DOHH2 (cell line): ENCODE results near the gene RABL6.

Experiments
- H3F3A ChIP-seq: fragments of 200-600 bp; sonication (generic), shearing (Covaris generic); 2 replicates; pipeline ENCODE4 v1.6.0; 2016; ENCODE audit warnings: antibody characterized with exemption, mild to moderate bottlenecking; ENCODE audit not compliant: control insufficient read depth, insufficient read depth
- H3K27ac ChIP-seq: fragments of 200-600 bp; sonication (generic); 2 replicates; pipeline ENCODE4 v1.5.1; 2014; ENCODE audit warnings: low read depth, mild to moderate bottlenecking, low read length, moderate library complexity
- H3K27me3 ChIP-seq: fragments of 200-600 bp; sonication (generic); 2 replicates; pipeline ENCODE4 v1.6.1; 2014; ENCODE audit warnings: mild to moderate bottlenecking, low read length, mixed read lengths; ENCODE audit not compliant: control insufficient read depth
- H3K36me3 ChIP-seq: fragments of 200-600 bp; sonication (generic); 2 replicates; pipeline ENCODE4 v1.6.1; 2014; ENCODE audit warnings: mild to moderate bottlenecking, low read length, moderate library complexity, mixed read lengths; ENCODE audit not compliant: control insufficient read depth
- H3K4me1 ChIP-seq: fragments of 200-600 bp; sonication (generic); 2 replicates; pipeline ENCODE4 v1.6.1; 2014; ENCODE audit warnings: mild to moderate bottlenecking, low read length, mixed read lengths; ENCODE audit not compliant: control insufficient read depth
- H3K4me2 ChIP-seq: fragments of 200-600 bp; sonication (generic); 2 replicates; pipeline ENCODE4 v1.6.0; 2014; ENCODE audit warnings: mild to moderate bottlenecking, low read length, moderate library complexity
- H3K4me3 ChIP-seq: fragments of 200-600 bp; sonication (generic); 2 replicates; pipeline ENCODE4 v1.5.1; 2014; ENCODE audit warnings: mild to moderate bottlenecking, low read length, mixed read lengths
- H3K79me2 ChIP-seq: fragments of 200-600 bp; sonication (generic); 2 replicates; pipeline ENCODE4 v1.6.1; 2014; ENCODE audit warnings: mild to moderate bottlenecking, low read length, mixed read lengths; ENCODE audit not compliant: control insufficient read depth
- H3K9me2 ChIP-seq: fragments of 200-600 bp; sonication (generic); replicated peaks from 2 replicates; pipeline ENCODE4 v1.6.1; 2014; ENCODE audit warnings: mild to moderate bottlenecking, low read length, mixed read lengths; ENCODE audit not compliant: control insufficient read depth
- H3K9me3 ChIP-seq: fragments of 200-600 bp; sonication (generic); 2 replicates; pipeline ENCODE4 v1.6.1; 2014; ENCODE audit warnings: antibody characterized with exemption, low read length, mixed read lengths; ENCODE audit not compliant: control insufficient read depth, insufficient read depth
- H4K20me1 ChIP-seq: fragments of 200-600 bp; sonication (generic); 2 replicates; pipeline ENCODE4 v1.6.0; 2014; ENCODE audit warnings: low read depth, mild to moderate bottlenecking, antibody characterized with exemption, low read length, moderate library complexity; ENCODE audit not compliant: control insufficient read depth, insufficient read depth
- EZH2phosphoT487 ChIP-seq: fragments of 200-600 bp; sonication (generic); IDR thresholded peaks from 2 replicates; pipeline ENCODE4 v1.6.1; 2017; ENCODE audit warnings: borderline replicate concordance, mild to moderate bottlenecking, antibody characterized with exemption, low read length, moderate library complexity, mixed read lengths
- TF ChIP-seq, protein P1 (sequence below): fragments of 200-600 bp; sonication (generic); IDR thresholded peaks from one replicate; pipeline ENCODE4 v1.5.1; 2014; ENCODE audit warnings: antibody characterized with exemption, mild to moderate bottlenecking, low read depth, low read length; ENCODE audit not compliant: poor library complexity, severe bottlenecking

RABL6 gene

DNA sequence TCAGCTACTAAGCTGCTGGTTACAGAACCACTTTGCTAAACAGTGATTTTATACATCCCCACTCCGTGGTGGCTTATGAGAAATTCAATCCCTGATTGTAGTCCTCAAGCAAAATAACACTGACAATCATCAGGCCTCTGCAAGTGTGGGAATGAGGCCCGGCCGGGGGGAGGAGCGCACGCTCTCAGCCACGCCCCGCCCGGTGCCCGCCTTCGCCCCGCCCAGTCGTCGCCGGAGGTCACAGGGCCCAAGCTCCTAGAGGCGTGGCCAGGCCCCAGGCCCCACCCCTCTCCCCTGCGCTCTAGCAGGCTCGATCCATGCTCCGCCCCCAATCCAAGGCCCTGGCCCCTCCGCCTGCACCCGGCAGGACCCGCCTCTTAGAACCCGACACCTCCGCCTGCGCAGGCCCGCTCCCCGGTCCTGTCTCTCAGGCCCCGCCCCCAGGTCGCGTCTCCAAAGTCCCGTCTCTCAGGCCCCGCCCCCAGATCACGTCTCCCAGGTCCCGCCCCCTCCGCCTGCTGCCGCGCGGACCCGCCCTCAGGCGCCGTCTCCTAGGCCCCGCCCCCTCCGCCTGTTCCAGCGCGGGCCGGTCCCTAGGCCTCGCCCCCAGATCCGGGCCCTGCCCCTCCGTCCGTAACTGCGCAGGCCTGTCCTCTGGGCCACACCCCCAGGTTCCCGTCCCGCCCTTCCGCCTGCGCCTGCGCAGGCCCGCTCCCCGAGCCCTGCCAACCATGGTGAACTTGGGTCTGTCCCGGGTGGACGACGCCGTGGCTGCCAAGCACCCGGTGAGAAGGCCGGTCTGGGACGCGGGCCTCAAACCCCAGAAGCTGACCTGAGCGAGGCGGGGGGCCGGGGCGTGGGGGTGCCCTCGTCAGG lies 16.9 kb upstream of the RABL6 start, which contains the start of gene TMEM141:
TMEM141 (plus strand) TSS at position 705 of the 876 bp plus-strand sequence; CDS start at position 732, 27 bp downstream.
- H3K4me2 ChIP-seq, result peak within 1 kb of the TSS; percentile 86
- H3K79me2 ChIP-seq, result peaks cover 3% of the 10 kb centered on the region; the same call in 1 of the 2 replicates
- no peaks in the 10 kb centered on the region for H3K9me2 ChIP-seq
- H3K4me3 ChIP-seq, result peak within 1 kb of the TSS; percentile 77
- no peaks in the 10 kb centered on the region for H3K9me3 ChIP-seq
- H4K20me1 ChIP-seq, result no peaks in the 10 kb centered on the region
- H3K36me3 ChIP-seq, result peaks cover 9% of the 10 kb centered on the region; the same call in 1 of the 2 replicates
- H3F3A ChIP-seq, result no peaks in the 10 kb centered on the region
- H3K4me1 ChIP-seq, result peaks cover 28% of the 10 kb centered on the region
- H3K27ac ChIP-seq, result peak within 1 kb of the TSS; percentile 37
- TF ChIP-seq EZH2phosphoT487, result no peak
- TF ChIP-seq, protein P1, sequence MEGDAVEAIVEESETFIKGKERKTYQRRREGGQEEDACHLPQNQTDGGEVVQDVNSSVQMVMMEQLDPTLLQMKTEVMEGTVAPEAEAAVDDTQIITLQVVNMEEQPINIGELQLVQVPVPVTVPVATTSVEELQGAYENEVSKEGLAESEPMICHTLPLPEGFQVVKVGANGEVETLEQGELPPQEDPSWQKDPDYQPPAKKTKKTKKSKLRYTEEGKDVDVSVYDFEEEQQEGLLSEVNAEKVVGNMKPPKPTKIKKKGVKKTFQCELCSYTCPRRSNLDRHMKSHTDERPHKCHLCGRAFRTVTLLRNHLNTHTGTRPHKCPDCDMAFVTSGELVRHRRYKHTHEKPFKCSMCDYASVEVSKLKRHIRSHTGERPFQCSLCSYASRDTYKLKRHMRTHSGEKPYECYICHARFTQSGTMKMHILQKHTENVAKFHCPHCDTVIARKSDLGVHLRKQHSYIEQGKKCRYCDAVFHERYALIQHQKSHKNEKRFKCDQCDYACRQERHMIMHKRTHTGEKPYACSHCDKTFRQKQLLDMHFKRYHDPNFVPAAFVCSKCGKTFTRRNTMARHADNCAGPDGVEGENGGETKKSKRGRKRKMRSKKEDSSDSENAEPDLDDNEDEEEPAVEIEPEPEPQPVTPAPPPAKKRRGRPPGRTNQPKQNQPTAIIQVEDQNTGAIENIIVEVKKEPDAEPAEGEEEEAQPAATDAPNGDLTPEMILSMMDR, result no peak
- peaks cover 16% of the 10 kb centered on the region for H3K27me3 ChIP-seq

DNA sequence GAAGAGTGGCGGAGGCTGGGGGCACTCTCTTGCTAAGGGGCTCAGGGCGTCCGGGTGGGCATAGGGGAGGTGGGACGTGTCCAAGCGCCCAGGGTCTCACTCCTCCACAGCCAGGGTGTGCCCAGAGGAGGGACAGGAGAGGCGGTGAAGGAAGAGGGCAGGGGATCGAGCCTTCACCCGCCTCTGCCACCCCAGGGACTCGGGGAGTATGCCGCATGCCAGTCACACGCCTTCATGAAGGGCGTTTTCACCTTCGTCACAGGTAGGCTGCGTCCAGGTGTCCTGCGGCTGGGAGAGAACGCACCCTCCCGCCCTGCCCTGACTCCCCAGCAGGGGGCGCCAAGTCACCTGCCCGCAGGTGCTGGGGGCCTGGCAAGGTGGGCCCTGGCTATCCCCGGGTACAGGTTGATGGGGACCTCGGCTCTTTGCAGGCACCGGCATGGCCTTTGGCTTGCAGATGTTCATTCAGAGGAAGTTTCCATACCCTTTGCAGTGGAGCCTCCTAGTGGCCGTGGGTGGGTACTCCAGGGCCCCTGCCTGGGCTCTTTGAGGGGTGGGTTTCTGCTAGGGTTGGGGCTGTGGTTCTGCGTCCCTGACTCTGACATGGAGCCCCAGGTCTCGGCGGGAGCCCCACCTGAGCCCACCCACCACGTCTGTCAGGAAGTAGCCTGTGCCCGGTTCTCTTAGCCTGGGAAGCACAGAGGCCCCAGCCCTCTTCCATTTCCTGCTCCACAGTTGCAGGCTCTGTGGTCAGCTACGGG lies 16.1 kb upstream of the RABL6 start:
- Histone ChIP-seq H3F3A (no peaks in the 10 kb centered on the region), H3K4me1 (peaks cover 36% of the 10 kb centered on the region), H3K27me3 (peaks cover 12% of the 10 kb centered on the region; the same call in 1 of the 2 replicates), H3K27ac (peak overlapping the region; percentile 37), H3K4me3 (peak overlapping the region; percentile 77), H3K4me2 (peak overlapping the region; percentile 86), H3K36me3 (peaks cover 9% of the 10 kb centered on the region; the same call in 1 of the 2 replicates), H4K20me1 (no peaks in the 10 kb centered on the region), H3K9me3 (no peaks in the 10 kb centered on the region), H3K79me2 (peaks cover 3% of the 10 kb centered on the region; the same call in 1 of the 2 replicates), H3K9me2 (no peaks in the 10 kb centered on the region)
- TF ChIP-seq, protein P1, result peak; percentile 100
- TF ChIP-seq EZH2phosphoT487, result no peak

DNA sequence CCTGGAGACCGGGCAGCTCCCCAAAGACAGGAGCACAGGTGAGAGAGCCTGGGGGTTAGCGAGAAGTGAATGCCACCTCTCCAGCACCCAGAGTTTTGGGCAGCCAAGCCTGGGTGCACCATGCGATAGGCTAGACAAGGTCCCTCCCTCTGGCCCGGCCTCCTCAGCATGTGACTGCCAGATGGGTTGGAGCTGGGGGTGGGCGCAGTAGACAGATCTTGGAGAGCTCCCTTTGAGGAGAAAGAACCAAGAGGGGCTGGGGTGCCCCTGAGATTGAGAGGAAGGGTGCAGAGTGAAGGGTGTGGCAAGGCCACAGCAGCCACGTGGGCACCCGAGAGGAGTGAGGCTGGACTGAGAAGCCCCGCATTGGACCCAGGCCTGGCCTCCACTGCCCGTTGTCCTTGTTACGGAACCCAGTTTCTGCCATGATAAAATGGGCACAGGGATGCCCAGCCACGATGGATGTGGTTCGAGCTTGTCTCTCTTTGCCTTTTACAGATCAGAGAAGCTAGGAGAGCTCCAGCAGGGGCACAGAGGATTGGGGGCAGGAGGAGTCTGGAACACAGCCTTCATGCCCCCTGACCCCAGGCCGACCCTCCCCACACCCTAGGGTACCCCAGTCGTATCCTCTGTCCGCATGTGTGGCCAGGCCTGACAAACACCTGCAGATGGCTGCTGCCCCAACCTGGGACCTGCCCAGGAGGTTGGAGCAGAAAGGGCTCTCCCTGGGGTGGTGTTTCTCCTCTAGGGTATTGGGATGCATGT lies 15.2 kb upstream of the RABL6 start:
- Histone ChIP-seq H3K4me2 (peak overlapping the region; percentile 86), H3K27me3 (peaks cover 5% of the 10 kb centered on the region; the same call in 1 of the 2 replicates), H3K36me3 (peaks cover 9% of the 10 kb centered on the region; the same call in 1 of the 2 replicates), H3K79me2 (peaks cover 3% of the 10 kb centered on the region; the same call in 1 of the 2 replicates), H3K27ac (no peak overlapping the region), H3K9me3 (no peaks in the 10 kb centered on the region), H3F3A (no peaks in the 10 kb centered on the region), H3K4me1 (peaks cover 37% of the 10 kb centered on the region), H3K9me2 (no peaks in the 10 kb centered on the region), H3K4me3 (peak overlapping the region; percentile 77), H4K20me1 (no peaks in the 10 kb centered on the region)
- TF ChIP-seq, protein P1, result no peak
- TF ChIP-seq EZH2phosphoT487, result no peak
